Measurements from ENCODE around the gene BSG.
"Not testable (repeated sequence)": the region's sequence is repeated elsewhere in the genome, so short reads cannot be mapped to it uniquely, and the experiment has no call there.

Gene BSG

DNA sequence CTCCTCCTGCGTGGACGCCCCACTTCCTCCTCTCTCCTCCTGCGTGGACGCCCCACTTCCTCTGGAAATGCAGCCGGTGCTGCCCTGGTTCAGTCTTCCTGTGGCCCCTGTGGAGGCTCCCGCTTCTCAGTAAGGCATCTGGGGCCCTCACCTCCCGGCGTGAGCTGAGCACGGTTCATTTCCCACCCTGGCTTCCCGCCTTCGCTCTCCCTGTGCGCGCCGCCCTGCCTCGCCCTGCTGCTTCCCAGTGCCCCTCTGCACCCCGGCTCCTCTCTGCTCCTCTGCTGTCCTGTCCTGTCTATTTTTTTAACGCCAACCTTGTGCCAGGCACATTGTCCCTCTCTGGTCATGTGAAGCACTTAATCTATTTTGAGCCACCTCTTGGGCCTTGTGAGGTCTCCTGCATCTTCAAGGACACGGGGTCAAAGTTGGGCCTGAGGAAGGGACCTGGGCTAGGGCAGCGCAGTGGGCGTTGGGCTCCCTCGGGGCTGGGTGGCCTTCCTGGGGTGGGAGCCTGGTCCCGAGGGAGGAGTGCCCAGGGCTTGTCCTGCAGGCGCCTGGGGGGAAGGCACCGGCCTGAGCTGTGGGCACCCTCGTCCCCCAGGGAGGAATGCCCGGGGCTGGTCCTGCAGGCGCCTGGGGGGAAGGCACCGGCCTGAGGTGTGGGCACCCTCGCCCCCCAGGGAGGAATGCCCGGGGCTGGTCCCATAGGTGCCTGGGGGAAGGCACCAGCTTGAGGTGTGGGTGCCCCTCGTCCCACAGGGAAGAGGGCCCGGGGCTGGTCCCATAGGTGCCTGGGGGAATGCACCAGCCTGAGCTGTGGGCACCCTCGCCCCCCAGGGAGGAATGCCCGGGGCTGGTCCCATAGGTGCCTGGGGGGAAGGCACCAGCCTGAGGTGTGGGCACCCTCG lies 30.2 kb downstream of the BSG start:
- in situ Hi-C loops (cut with MboI; ENCODE audit: low sequenced_read_pairs), result no loop called here

- in situ Hi-C loops (cut with MboI; ENCODE audit: low sequenced_read_pairs), result not testable (repeated sequence)
These were observed 30.9 kb downstream of the BSG start for GRCh38 chr19:603302-603639.

- in situ Hi-C loops (cut with MboI; ENCODE audit: low sequenced_read_pairs), result not testable (repeated sequence)
These were observed 31.4 kb downstream of the BSG start for GRCh38 chr19:603779-604178.

GRCh38 chr19:604355-604754 lies 32.0 kb downstream of the BSG start:
- in situ Hi-C loops (cut with MboI; ENCODE audit: low sequenced_read_pairs), result no loop called here

GRCh38 chr19:605061-605971 lies 32.9 kb downstream of the BSG start:
- in situ Hi-C loops (cut with MboI; ENCODE audit: low sequenced_read_pairs), result not testable (repeated sequence)

- in situ Hi-C loops (cut with MboI; ENCODE audit: low sequenced_read_pairs), result no loop called here
These were observed 35.1 kb downstream of the BSG start for GRCh38 chr19:607301-608154.

DNA sequence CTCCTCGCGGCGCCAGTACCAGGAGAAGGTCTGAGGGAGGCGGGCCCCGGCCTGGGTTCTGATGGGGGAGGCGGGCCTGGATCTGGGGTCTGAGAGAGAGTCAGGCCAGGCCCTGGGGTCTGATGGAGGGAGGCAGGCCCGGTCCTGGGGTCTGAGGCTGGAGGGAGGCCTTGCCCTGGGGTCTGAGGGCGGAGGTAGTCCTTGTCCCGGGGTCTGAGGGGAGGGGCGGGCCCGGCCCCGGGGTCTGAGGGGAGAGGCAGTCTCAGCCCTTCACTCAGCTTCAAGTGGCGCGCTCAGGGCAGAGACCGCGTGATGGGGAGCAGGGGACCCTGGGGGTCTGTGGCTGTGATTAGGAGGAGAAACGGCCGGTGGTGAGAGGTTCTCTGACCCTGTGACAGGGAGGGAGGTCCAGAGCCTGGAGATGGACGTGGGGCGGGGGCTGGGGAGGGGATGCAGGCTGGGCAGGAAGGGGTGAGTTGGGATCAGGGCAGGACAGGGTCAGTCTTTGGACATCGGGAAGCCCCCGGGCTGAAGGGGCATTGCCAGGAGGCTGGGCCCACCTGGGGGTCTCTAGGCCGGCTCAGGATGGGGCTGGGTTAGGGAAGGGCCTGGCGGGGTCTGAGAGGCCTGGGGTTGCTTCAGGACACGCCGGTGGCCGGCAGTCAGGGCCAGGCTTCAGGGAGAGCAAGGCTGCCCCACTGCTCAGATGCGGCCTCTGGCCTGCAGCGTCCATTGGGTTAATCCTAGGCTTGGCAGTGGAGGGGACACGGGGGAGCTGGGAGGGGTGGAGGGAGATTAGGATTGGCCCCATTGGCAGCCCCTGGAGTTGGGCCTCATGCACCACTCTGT lies 36.0 kb downstream of the BSG start:
- in situ Hi-C loops (cut with MboI; ENCODE audit: low sequenced_read_pairs), result no loop called here

DNA sequence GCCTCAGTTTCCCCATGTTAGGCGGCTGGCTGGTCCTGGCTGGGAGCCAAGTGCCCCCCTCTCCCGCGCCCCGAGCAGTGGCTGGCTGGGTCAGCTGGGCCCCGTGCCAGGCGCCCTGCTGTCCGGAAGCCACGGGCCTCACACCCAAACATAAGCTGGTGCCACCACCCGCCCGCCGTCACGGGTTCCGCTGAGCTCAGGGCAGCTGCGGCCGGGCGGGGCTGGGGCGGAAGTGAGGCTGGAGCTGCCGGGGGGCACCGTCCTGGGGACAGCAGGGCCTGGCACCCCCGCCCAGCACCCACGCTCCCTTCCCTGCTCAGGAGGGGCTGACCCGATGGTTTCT lies 36.6 kb downstream of the BSG start:
- in situ Hi-C loops (cut with MboI; ENCODE audit: low sequenced_read_pairs), result no loop called here

DNA sequence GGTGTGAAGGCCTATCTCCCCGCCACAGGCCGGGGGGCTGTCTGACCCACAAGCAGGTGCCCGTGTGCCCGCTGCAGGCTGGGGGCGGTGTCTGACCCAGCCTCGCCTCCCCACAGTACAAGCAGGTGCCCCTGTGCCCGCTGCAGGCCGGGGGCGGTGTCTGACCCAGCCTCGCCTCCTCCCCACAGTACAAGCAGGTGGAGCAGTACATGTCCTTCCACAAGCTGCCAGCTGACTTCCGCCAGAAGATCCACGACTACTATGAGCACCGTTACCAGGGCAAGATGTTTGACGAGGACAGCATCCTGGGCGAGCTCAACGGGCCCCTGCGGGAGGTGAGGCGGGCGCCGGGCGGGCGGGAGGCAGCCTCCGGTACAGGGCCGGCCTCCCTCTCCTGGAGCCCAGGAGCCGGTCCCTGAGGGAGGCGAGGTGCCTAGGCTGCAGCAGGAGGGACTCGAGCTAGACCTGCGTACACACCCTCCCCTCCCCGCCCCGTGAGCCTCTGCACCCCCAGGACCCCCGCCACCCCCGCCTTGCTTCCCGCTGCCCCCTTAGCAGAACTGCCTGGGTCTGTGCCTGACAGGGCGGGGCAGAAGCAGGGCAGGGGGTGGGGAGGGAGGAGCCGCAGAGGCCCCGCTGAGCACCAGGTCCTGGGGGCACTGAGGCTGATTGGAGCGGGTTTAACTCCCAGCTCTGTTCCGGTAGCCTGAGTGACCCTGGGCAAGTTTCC lies 37.8 kb downstream of the BSG start:
- in situ Hi-C loops (cut with MboI; ENCODE audit: low sequenced_read_pairs), result no loop called here

DNA sequence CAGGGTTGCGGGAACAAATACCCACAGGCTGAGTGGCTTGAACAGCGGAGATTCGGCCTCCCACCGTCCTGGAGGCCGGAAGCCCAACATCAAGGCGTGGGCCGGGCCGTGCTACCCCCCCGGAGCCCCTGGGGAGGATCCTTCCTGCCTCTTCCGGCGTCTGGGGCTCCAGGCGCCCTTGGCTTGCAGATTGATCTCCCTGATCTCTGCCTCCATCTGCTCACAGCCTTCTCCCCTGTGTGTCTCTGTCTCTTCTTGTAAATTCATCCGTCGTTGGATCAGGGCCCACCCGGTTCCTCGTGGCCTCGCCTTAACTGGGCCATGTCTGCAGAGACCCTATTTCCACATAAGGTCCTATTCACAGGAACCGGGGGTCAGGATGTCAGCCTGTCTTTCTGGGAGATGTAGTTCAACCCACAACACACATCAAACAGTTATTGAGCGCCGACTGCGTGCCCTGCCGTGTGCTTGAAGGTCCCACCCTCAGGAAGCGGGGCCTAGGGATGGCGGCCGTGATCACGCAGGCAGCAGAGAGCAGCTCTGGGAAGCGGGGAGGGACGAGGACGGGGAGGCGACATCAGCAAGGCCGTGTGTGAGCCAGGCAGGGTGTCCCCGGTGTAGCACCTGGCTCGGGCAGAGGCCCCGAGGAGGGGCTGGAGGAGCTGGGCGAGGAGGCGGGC lies 38.5 kb downstream of the BSG start:
- in situ Hi-C loops (cut with MboI; ENCODE audit: low sequenced_read_pairs), result no loop called here

DNA sequence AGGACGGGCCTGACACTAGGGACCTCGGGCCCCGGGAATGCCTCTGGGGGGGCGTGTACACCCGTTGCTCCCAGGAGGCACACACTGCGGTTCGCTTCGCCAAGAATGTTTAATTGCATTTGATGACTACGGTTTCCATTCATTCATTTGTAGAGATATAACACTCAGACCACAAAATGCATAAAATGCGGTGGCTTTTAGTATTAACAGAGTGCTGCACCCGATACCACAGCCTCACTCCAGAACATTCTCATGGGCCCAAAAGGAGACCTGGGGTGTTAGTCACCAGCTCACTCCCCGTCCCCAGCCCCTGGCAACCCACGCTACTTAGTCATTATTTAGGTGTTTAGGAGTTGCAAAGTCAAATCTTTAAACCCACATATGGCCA lies 39.1 kb downstream of the BSG start:
- in situ Hi-C loops (cut with MboI; ENCODE audit: low sequenced_read_pairs), result no loop called here

DNA sequence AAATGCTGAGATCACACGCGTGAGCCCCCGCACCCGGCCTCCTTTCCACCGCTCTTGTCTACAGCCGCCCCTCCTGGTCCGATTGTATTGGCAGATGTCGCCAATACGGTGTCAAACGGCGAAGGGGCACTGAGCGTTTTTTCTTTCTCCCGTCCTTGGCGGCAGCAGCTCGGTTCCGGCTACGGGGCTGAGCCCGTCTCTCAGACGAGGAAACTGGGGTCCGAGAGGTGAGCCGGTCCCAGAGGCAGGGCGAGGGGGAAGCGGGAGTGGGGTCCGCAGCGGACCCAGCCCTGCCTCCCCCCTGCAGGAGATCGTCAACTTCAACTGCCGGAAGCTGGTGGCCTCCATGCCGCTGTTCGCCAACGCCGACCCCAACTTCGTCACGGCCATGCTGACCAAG lies 40.5 kb downstream of the BSG start:
- in situ Hi-C loops (cut with MboI; ENCODE audit: low sequenced_read_pairs), result no loop called here

- in situ Hi-C loops (cut with MboI; ENCODE audit: low sequenced_read_pairs), result no loop called here
These were observed 41.6 kb downstream of the BSG start for GRCh38 chr19:613732-614567.

DNA sequence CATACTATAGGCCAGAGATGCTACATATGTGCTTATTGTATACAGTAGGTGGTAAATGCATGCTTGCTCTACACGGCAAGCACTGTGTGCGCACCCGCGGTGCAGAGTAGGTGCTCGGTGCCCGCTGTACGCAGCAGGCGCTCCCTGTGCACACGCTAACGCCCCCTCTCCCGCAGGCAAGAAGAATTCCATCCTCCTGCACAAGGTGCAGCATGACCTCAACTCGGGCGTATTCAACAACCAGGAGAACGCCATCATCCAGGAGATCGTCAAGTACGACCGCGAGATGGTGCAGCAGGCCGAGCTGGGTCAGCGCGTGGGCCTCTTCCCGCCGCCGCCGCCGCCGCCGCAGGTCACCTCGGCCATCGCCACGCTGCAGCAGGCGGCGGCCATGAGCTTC lies 43.2 kb downstream of the BSG start:
- in situ Hi-C loops (cut with MboI; ENCODE audit: low sequenced_read_pairs), result no loop called here

DNA sequence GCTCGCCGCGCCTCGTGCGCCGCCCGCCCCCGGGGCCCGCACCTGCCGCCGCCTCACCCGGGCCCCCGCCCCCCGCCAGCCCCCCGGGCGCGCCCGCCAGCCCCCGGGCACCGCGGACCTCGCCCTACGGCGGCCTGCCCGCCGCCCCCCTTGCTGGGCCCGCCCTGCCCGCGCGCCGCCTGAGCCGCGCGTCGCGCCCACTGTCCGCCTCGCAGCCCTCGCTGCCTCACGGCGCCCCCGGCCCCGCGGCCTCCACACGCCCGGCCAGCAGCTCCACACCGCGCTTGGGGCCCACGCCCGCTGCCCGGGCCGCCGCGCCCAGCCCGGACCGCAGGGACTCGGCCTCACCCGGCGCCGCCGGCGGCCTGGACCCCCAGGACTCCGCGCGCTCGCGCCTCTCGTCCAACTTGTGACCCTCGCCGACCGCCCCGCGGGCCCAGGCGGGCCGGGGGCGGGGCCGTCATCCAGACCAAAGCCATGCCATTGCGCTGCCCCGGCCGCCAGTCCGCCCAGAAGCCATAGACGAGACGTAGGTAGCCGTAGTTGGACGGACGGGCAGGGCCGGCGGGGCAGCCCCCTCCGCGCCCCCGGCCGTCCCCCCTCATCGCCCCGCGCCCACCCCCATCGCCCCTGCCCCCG lies 43.8 kb downstream of the BSG start:
- in situ Hi-C loops (cut with MboI; ENCODE audit: low sequenced_read_pairs), result no loop called here

DNA sequence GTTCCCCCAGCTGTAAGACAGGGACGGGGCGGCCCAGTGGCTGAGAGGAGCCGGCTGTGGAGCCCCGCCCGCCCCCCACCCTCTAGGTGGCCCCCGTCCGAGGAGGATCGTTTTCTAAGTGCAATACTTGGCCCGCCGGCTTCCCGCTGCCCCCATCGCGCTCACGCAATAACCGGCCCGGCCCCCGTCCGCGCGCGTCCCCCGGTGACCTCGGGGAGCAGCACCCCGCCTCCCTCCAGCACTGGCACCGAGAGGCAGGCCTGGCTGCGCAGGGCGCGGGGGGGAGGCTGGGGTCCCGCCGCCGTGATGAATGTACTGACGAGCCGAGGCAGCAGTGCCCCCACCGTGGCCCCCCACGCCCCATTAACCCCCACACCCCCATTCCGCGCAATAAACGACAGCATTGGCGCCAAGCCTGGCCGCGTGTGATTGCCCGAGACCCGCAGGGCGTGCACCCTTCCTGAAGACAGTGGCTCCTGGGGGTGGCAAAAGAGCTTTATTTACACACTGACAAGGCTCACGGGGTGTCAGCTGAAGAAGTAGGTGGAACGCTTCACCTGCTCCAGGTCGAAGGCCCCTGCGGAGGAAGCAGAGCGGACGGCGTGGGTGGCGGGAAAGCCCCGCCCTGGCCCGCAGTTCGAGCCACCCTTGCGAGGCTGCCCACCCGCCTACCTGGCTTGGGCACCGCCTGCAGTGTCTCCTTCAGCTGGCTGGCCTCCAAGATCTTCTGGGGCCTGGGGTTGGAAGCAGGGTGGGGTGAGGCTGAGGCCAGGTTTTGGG lies 44.5 kb downstream of the BSG start:
- in situ Hi-C loops (cut with MboI; ENCODE audit: low sequenced_read_pairs), result no loop called here
